ENCODE results near the gene ZFR. TPM values are rescaled to one million over a fixed set of nuclear protein-coding genes. Genes with fewer than 3 reads are reported as not detected.

ZFR gene
- total and polyA plus RNA-seq, 11 donors: 18.2 to 79.9 (median 57.8) TPM

DNA sequence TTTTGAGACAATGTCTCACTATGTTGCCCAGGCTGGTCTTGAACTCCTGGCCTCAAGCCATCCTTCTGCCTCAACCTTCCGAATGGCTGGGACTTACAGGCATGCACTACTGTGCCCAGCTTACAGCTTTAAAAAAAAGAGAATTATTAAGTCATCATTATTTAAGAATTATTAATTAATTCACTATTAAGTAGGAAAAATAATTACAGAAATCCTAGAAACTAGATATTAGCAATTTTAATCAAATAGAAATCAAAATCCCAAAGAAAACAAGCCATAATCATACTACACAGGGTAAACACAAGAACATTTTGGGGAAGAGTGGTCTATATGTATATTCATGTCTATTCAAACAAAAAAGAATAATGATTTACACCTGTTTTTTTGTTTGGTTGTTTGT lies 112.2 kb downstream of the ZFR start:
- no peak overlapping the region for H3K4me3 ChIP-seq
- TF ChIP-seq POLR2A (IDR thresholded peaks at IDR 0.05): no peak
- TF ChIP-seq, protein P1, sequence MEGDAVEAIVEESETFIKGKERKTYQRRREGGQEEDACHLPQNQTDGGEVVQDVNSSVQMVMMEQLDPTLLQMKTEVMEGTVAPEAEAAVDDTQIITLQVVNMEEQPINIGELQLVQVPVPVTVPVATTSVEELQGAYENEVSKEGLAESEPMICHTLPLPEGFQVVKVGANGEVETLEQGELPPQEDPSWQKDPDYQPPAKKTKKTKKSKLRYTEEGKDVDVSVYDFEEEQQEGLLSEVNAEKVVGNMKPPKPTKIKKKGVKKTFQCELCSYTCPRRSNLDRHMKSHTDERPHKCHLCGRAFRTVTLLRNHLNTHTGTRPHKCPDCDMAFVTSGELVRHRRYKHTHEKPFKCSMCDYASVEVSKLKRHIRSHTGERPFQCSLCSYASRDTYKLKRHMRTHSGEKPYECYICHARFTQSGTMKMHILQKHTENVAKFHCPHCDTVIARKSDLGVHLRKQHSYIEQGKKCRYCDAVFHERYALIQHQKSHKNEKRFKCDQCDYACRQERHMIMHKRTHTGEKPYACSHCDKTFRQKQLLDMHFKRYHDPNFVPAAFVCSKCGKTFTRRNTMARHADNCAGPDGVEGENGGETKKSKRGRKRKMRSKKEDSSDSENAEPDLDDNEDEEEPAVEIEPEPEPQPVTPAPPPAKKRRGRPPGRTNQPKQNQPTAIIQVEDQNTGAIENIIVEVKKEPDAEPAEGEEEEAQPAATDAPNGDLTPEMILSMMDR (IDR thresholded peaks at IDR 0.05): no peak
- intact Hi-C loops (cut with DNase I): loop anchor here in 1 of 10 donors (10.0 kb wide), 1 partner anchor 198 kb away; no protein-coding TSS in a partner anchor
- H3K4me1 ChIP-seq: peaks cover 0 to 6% (median 0%) of the 10 kb centered on the region in 12 donors
- no peak overlapping the region for H3K27ac ChIP-seq
- WGBS, 4 donors: 87 to 98% (median 93%) methylated on average over 1 of the region's 1 CpG
- H3K27me3 ChIP-seq: no peaks in the 10 kb centered on the region
- DNase-seq (no peak), ATAC-seq (no peak)
- no peaks in the 10 kb centered on the region for H3K9me3 ChIP-seq
- no peaks in the 10 kb centered on the region for H3K36me3 ChIP-seq

GRCh38 chr5:32331935-32332274 lies 112.6 kb downstream of the ZFR start:
- Histone ChIP-seq H3K27me3 (no peaks in the 10 kb centered on the region), H3K4me3 (no peak overlapping the region), H3K27ac (no peak overlapping the region), H3K9me3 (no peaks in the 10 kb centered on the region), H3K36me3 (no peaks in the 10 kb centered on the region), H3K4me1 (peaks cover 0 to 6% (median 0%) of the 10 kb centered on the region in 12 donors)
- no peak for DNase-seq
- intact Hi-C loops (cut with DNase I): loop anchor here in 1 of 10 donors (10.0 kb wide), 1 partner anchor 197 kb away; no protein-coding TSS in a partner anchor
- no peak for ATAC-seq
- 73 to 80% (median 75%) methylated on average over 3 of the region's 3 CpGs for WGBS, 4 donors
- TF ChIP-seq POLR2A (IDR thresholded peaks at IDR 0.05): no peak
- TF ChIP-seq, protein P1 (IDR thresholded peaks at IDR 0.05): no peak

GRCh38 chr5:32331217-32331934 lies 113.2 kb downstream of the ZFR start:
- ATAC-seq (no peak), DNase-seq (no peak)
- Histone ChIP-seq H3K36me3 (no peaks in the 10 kb centered on the region), H3K27ac (no peak overlapping the region), H3K4me1 (peaks cover 0 to 6% (median 0%) of the 10 kb centered on the region in 12 donors), H3K4me3 (no peak overlapping the region), H3K27me3 (no peaks in the 10 kb centered on the region), H3K9me3 (no peaks in the 10 kb centered on the region)
- TF ChIP-seq, protein P1 (IDR thresholded peaks at IDR 0.05): no peak
- TF ChIP-seq POLR2A (IDR thresholded peaks at IDR 0.05): no peak
- 77 to 83% (median 80%) methylated on average over 11 of the region's 11 CpGs for WGBS, 4 donors
- intact Hi-C loops (cut with DNase I): loop anchor here in 1 of 10 donors (10.0 kb wide), 1 partner anchor 197 kb away; no protein-coding TSS in a partner anchor

DNA sequence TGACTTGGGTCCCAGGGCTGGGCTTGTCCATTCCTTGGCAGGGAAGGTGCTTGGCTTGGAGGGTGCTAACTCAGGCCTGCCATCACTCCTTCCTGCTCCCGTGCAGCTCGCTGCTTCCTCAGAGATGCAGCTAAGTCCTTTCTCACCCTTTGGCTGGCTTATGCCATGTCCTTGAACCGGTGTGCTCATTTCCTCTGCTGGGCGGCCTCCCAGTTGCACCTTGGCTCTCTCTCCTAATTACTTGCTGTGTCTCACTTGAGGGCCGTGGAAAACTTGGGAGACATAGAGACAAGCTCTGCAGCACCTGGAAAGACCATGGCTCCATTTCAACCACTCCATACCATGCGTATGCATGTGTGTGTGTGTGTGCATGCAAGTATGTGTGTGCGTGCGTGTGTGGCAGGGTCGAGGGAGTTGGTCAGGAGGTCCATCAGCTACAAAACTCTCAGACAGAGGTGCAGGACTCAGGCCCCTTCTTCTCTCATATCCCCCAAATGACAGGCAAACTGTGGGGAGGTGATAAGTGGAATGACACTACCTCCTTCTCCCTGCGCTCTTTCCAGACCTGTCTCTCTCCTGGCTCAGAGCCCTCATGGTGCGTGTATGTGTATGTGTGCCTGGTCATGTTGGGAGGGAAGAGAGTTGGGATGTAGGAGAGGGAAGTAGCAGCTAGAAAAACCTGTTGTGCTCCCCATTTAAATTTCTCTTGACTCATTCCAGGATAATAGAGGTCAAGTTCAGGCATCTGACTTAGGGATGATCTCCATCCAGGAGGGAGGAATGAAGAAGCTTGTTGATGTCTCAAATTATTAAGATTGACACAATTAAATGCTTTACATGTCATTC lies 114.2 kb downstream of the ZFR start:
- no peaks in the 10 kb centered on the region for H3K9me3 ChIP-seq
- no peak overlapping the region for H3K4me3 ChIP-seq
- WGBS, 4 donors: 64 to 71% (median 69%) methylated on average over 11 of the region's 11 CpGs
- no peak overlapping the region for H3K27ac ChIP-seq
- peaks cover 0 to 7% (median 0%) of the 10 kb centered on the region in 12 donors for H3K4me1 ChIP-seq
- TF ChIP-seq POLR2A (IDR thresholded peaks at IDR 0.05): no peak
- TF ChIP-seq, protein P1 (IDR thresholded peaks at IDR 0.05): no peak
- DNase-seq (no peak), ATAC-seq (peak in 2 of 4 donors; percentile 44 to 49)
- H3K27me3 ChIP-seq: no peaks in the 10 kb centered on the region
- no peaks in the 10 kb centered on the region for H3K36me3 ChIP-seq
- intact Hi-C loops (cut with DNase I): loop anchor here in 2 of 10 donors (1.0 to 10.0 kb wide), 2 partner anchors 98 to 196 kb away; no protein-coding TSS in a partner anchor
